Measurements from ENCODE around the gene TSPAN5.

TSPAN5 gene

DNA sequence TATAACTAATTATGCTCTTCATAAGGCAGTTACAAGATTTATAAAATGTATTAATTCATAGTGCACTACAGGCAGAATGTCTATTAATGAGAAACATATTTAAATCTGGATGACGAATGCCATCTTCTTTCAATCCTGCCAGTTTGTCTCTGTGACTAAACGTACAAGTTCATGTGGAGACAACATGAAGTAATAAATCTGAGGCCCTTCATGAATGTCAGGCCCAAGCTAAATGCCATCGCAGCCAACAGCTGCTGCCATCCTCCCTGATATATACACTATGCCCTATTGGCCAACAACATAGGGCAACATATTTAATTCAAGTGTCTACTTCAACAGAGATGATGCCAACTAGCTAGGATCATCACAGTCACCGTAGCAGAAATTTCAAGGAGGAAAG is 43.7 kb downstream of the TSPAN5 start:
- DNase-seq, result no peak

DNA sequence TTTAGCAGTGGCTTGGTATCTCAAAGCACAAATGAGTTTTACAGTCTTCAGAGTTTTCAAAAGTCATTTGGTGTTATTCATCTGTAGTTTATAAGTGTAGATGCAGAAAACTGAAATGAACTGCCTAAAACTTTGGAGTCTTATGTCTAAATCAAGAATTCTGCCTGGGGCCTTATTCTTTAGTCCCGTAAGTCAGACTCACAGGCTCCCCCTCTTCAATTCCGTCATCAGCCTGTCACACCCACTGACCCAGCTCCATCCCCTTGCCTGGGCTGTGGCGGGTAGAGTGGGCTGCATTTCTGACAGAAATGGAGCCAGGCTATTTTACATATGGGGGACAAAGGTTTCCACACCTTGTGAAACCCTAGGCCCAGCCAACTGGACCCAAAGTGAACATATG is 44.3 kb downstream of the TSPAN5 start:
- no peak for DNase-seq

GRCh38 chr4:98613453-98614075 is 44.8 kb downstream of the TSPAN5 start:
- DNase-seq, result no peak

- no peak for DNase-seq
Observed at GRCh38 chr4:98612318-98613250, 45.8 kb downstream of the TSPAN5 start.

- DNase-seq, result no peak
Observed at GRCh38 chr4:98611677-98612317, 46.6 kb downstream of the TSPAN5 start.

- DNase-seq, result no peak
Observed at GRCh38 chr4:98610926-98611676, 47.3 kb downstream of the TSPAN5 start.

DNA sequence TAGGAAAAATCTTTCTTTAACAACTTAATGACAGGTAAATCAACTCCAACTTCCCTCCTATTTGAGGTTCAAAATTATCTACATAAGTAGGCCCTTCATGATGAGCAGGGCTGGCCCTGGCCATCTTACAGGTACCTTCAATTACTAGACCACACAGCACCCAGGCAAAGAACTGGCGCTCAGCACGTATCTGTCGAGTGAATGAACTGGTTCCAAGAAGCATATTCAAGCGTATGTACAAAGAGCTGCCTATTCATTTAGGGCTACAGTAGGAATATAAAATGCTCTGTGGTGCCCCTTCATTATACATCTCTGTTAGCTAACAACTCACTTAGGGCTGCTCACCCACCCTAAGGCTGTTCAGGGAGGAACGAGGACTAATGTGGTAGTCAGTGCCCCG is 48.0 kb downstream of the TSPAN5 start:
- no peak for DNase-seq

DNA sequence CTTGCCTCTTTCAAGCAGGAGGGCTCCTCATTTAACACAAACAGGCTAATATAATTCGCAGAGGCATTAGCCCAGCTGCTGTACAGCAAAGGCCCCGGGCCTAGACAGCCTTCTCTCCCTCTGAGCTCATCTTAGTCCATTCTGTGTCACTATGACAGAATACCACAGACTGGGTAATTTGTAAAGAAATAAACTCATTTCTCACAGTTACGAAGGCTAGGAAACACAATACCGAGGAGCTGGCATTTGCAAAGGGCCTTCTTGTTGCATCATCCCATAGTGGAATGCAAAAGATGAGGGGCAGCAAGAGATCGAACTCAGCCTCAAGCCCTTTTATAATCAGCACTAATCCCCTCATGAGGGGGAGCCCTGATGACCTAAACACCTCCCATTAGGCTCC is 48.5 kb downstream of the TSPAN5 start:
- DNase-seq, result no peak

- DNase-seq, result no peak
Observed at GRCh38 chr4:98608356-98608755, 50.1 kb downstream of the TSPAN5 start.

GRCh38 chr4:98606894-98607293 is 51.5 kb downstream of the TSPAN5 start:
- no peak for DNase-seq

- DNase-seq, result no peak
Observed at GRCh38 chr4:98605216-98605615, 53.2 kb downstream of the TSPAN5 start.

DNA sequence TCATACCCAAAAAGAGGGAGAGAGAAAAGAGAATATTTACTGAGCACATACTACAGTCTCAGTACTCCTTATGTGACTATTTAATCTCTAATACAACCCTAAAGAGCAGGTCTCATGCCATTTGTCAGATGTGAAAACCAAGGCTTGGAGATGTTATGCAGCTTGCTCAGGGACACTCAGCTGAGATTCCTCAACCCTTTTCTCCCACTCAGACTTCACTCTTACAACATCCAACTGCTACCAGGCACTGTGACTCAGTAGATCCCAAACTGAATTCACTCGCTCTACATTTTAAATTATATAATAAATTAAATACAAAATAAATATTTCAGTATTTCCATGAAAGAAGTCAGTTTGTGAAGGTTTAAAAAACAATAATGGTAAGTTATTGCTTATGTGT is 53.7 kb downstream of the TSPAN5 start:
- no peak for DNase-seq

GRCh38 chr4:98603683-98604521 is 54.5 kb downstream of the TSPAN5 start:
- no peak for DNase-seq

DNA sequence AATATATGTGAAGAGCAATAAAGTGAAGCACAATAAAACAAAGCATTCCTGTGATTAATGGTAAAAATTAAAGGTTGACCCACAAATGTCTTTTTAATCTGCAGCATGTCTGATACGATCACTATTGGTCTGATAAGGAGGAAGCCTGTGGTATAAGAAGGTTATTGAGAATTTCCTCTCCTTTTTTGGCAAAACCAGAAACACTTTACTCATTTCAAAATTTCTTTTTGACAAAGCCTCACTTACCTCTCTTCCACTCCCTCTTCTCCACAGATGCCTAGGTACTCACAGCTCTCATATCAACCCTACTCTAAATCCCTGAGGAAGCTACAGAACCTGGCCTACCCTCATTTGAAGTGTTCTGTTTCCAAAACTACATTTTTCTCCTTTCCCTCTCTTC is 56.1 kb downstream of the TSPAN5 start:
- DNase-seq, result no peak

DNA sequence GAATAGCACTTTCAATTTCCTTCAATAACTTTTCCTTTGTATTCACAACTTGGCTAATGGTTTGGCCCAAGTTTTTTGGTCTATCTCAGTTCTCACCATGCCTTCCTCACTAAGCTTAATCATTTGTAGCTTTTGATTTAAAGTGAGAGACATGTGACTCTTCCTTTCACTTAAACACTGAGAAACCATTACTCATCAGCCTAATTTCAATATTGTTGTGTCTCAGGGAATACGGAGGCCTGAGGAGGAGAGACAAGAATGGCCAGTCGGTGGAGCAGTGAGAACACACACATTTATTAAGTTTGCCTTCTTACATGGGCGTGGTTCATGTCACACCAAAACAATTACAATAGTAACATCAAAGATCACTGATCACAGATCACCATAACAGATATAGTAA is 56.7 kb downstream of the TSPAN5 start:
- DNase-seq, result no peak

GRCh38 chr4:98599617-98600205 is 58.7 kb downstream of the TSPAN5 start:
- DNase-seq, result no peak

GRCh38 chr4:98586962-98587354 is 71.5 kb downstream of the TSPAN5 start:
- DNase-seq, result no peak

DNA sequence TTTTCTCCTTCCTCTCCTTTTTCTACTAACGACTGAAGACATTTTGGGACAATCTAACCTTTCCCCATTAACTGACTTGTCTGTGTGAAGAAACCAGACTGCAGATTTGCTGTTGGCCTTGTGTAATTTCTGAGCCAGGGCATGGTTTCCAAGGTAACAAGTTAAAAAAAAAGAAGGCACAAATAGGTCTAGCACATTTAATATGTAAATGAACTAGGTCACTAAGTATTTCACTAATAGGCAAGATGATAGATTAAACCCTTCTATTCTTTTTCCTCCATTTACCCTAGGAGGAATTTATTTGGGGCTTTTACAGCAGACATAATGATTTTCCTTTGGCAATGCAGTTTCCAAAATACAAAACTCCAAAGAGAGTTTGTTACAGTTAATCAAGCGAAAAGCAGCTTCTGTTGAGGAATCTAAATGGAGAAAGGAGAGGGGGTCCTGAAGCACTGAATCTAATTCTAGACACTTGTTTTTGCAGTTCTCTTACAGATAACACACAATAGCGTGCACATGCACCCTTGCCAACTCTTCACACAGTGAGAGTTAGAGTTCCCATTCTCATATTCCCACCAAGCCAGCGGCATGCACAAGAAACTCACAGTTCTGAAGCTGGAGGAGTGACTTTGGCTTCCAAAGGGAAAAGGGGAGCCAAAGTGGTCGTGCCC is 72.0 kb downstream of the TSPAN5 start:
- no peak for DNase-seq

DNA sequence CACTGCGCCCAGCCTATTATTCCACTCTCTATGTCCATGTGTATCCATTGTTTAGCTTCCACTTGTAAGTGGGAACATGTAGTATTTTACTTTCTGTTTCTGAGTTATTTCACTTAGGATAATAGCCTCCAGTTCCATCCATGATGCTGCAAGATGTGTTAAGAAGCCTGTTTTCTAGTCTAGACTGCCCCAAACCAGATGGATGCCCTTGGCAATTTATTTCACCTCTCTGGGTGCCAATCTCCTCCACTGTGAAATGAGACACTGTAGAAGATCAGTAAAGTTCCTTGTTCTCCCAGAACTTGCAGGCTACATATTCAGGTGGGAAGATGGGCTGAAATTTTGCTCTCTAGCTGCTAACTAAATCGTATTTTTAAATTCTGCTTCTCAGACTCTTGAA is 72.8 kb downstream of the TSPAN5 start:
- no peak for DNase-seq

DNA sequence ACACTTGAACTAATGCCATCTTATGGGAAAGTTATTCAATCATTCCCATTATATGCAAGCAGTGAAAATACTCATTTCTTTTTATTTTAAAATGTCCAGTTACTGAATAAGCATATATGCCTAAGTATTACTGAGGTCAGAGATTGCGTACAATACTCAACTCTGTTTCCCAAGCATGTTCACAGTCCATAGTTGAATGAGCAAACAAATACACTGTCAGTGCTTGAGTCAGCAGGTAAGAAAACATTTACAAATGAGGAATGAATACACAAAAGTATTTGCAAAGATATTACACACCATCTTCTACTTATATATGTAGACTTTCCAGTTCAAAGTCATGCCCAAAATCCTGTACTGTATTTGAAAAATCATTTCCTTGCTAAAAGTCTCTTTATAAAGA is 74.1 kb downstream of the TSPAN5 start:
- no peak for DNase-seq

- DNase-seq, result no peak
Observed at GRCh38 chr4:98583265-98583664, 75.1 kb downstream of the TSPAN5 start.
